ENCODE results near the gene EPYC.

Gene EPYC

GRCh38 chr12:90921536-90921935, 83.2 kb downstream of the EPYC start:
- no peak for DNase-seq (ENCODE audit: low read depth)
- H3K4me3 ChIP-seq (ENCODE audit: low read depth, low read length), result no peak overlapping the region

GRCh38 chr12:90920222-90920621, 84.5 kb downstream of the EPYC start:
- no peak overlapping the region for H3K4me3 ChIP-seq (ENCODE audit: low read depth, low read length)
- DNase-seq (ENCODE audit: low read depth), result no peak

GRCh38 chr12:90917431-90917830, 87.3 kb downstream of the EPYC start:
- DNase-seq (ENCODE audit: low read depth), result no peak
- H3K4me3 ChIP-seq (ENCODE audit: low read depth, low read length), result no peak overlapping the region

- DNase-seq (ENCODE audit: low read depth), result no peak
- H3K4me3 ChIP-seq (ENCODE audit: low read depth, low read length), result no peak overlapping the region
Observed at GRCh38 chr12:90916516-90916915, 88.3 kb downstream of the EPYC start.

GRCh38 chr12:90915353-90915752, 89.4 kb downstream of the EPYC start:
- no peak for DNase-seq (ENCODE audit: low read depth)
- H3K4me3 ChIP-seq (ENCODE audit: low read depth, low read length), result no peak overlapping the region
